ENCODE measurements around the gene YLPM1. TPM values are rescaled to one million over a fixed set of nuclear protein-coding genes. Genes with fewer than 3 reads are reported as not detected.

YLPM1 gene
- polyA plus RNA-seq, 3 donors = 88.8 to 101 (median 89.5) TPM

DNA sequence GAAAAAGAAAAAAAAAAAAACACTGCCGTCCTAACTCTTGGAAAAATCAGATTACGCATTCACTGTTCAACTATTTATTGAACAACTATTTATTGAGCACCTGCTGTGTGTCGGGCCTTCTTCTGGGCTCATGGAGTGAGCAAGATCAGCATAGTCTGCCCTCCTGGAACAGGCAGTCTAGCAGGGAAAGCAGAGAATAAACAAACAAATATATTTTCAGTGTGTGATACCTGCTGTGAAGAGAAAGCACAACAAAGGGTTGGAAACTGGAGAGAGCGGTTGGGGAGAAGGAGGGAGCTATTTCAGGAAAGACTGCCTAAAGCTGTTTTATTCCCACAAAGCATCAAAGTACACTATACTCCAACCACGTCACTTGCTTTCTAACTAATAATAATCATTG lies 102.0 kb downstream of the YLPM1 start:
- DNase-seq (ENCODE audit: low read depth in 3 of 3, low spot score in 2 of 3) = no peak

DNA sequence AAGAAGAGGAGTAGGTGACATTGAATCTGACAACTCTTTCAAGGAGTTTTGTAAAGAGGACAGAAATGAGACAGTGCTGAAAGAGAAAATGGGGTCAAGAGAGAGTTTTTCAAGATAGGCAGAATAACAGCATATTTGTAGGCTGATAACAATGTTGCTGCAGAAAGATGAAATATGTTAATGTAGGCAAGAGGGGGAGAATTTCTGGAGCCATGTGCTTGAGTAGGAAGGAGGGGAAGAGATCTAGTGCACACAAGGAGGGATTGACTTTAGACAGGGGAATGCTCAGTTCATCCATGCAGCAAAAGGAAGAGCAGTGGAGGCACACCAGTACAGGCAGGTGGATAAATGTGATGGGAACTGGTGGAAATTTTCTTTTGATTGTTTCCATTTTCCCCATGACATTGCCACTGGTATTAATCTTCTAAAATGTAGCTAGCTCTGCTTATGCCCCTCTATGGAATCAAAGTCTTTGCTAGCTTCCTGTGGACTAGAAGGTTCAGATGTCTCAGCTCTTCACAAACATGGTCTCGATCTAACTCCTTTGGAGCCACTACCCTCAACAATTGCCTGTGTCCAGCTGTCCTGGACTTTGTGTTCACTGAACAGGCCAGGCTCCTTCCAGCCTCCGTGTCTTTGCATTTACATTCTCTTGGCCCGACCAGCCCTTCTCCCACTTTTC lies 103.7 kb downstream of the YLPM1 start:
- no peak for DNase-seq (ENCODE audit: low read depth in 3 of 3, low spot score in 2 of 3)

DNA sequence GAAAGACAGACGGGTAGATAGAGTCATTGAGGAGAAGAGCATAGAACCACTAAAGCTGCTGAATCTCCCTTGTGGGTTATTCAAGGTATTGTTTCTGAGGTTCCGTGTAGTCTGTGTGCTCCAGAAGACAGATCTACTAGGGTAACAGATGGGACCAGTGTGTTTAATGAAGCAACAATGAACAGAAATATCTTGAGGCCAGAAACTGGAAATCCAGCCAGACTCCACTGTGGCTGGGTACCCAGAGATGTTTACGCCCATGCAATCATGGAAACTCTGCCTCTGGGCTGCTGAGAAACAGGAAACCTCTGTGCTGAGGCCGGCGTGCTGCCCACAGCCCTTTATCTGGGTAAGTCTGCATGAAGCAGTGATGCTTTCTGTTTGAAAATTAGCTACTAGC lies 104.6 kb downstream of the YLPM1 start:
- no peak for DNase-seq (ENCODE audit: low read depth in 3 of 3, low spot score in 2 of 3)

DNA sequence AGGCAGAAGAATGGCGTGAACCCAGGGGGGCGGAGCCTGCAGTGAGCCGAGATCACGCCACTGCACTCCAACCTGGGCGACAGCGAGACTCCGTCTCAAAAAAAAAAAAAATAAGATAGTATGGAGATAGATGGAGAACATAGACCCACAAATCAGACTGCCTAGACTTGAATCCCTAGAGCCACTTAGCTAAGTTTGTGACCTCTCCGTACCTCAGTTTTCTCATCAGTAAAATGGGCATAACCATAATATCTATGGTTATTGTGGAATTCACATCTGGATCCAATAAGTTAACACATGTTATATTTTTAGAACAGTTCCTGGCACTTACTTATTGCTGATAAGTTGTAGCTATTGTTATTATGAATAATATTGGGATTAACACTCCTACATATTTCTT lies 105.6 kb downstream of the YLPM1 start:
- DNase-seq (ENCODE audit: low read depth in 3 of 3, low spot score in 2 of 3) = no peak

DNA sequence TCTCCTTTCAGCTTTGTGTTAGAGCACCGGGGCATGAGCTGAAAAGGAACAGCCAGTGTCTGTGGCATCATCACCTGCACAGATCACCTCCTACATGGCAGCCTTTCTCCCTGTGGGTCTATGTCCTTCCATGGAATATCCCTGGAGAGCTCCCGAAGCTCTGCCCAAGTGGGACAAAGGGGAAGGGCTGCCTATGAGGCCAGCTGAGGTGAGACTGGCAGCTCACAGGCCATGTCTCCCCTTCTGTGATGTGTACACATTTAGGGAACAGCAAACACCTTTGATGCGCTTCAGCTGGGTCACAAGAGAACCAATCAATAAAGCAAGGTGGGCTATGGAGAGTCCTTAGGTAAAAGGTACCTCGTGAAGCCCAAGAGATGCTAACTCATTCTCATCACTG lies 108.7 kb downstream of the YLPM1 start:
- DNase-seq (ENCODE audit: low read depth in 3 of 3, low spot score in 2 of 3) = no peak

DNA sequence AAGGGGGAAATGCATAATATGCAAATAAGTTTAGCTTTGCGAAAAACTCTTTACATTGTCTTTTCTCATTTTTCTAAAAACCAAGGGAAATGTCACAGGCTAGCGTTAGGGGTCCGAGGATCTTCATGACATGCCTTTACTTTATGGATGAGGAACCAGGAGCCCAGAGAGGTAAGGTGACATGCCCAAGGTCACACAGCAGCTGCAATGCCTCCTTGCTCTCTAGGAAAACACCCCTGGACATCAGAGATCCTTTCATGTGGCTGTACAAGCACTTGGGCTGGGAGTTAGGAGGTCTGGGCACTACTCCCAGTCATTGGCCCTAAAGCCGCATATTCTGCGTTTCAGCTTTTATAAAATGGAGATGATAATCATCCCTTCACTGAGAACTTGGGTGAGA lies 112.1 kb downstream of the YLPM1 start:
- no peak for DNase-seq (ENCODE audit: low read depth in 3 of 3, low spot score in 2 of 3)

DNA sequence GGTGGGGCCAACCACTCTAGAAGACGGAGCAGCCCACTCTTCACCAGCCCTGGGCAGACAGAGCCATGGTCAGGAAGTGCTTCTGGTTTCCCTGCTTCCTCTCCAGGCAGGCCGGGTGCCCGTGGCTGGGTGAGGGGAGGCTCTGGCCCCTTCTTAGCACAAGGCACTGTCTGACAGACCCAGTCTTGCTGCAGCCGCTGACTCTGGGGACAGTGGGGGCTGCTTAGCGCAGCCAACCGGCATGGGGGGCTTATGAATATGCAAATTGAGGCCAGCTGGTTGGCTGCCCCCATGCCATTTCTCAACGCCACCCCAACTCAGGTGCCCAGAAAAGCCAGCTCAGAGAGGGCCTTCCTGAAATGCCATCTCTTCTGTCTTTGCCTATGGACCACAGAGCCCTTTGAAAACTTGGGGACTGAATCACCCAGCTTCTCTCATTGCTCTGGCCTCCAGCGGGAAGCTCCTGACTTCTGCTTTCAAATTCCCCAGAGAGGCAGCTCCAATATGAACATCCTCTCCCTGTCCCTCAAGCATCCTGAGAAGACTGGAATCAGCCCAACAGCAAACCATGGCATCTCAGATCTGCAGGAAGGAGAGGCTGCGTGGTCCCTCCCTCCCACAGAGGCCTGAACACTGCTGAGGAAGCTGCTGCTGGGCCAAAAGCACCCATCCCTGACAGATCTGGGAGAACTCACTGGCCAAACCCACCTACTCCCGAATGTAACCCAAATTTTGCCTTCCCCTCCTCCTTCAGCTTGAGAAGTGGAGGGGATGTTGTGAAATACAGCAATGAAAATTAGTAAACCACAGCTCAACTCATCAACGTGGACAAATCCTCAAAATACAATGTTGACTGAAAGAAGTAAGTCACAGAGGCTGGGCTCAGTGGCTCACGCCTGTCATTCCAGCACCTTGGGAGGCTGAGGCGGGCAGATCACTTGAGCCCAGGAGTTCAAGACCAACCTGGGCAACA lies 113.1 kb downstream of the YLPM1 start, which contains the start of gene PROX2:
Gene PROX2 (minus strand): TSS at position 205 of the 973 bp plus-strand sequence. CDS start 12,311 bp downstream, outside the sequence.
- no peak for DNase-seq (ENCODE audit: low read depth in 3 of 3, low spot score in 2 of 3)

DNA sequence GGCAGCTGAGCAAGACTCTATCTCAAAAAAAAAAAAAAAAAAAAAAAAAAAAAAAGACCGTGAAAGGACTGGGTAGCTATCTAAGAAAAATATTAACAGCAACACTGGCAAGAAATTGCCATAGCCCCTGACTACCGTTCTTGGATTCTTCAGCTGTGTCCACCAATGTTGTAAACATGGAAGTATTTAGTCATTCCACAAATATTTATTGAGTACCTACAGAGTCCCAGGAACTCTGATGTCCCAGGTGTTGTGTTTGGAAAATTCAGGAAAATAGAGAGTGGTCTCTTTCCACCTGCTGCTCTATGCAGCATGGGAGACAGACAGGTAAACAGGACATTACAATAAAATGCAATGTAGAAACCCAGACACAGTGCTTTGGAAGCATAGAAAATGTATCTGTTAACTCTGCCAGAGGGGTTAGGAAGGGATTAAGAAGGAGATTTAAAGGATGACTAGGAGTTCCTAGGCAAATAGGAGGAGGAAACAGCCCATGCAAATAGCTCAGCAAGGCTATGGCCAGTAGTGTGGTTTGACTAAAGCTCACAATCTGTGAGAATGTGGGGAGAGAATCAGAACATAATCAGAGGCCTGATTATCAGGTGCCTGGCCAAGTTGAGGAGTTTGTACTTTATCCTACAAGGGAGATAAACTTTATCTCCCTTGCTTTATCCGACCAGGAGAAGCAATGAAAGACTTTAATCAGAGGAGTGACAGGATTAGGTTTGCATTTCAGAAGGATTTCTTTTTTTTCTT lies 116.5 kb downstream of the YLPM1 start:
- DNase-seq (ENCODE audit: low read depth in 3 of 3, low spot score in 2 of 3) = no peak

DNA sequence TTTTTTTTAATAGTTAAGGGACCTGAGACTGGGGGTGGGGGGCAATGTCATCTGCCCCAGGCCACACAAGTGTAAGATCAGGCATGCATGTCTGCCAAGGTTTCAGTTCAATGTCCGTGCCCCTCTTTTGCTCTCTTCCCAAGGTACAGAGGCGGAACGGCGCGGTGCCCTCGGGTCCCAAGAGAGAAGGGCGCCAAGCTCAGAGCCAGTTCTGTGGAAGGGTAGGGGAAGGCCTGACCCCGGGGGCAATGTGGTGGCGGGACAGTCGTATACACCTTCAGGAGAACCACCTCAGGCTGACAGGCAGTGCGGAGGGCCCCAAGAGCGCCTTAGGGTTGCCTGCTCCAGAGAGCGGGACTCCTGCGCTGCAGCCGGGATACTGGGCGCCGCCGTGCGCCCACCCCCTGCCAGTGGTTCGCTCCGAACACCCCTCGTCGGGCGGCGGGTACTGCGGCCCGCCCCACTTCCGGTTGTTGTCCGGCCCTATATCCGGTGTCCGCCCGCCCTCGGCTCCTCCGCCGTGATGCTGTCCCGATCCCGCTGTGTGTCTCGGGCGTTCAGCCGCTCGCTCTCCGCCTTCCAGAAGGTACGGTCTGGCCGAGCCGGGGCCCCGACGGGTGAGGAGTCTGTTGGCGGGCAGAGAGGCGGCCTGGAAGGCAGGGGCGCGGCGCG lies 118.5 kb downstream of the YLPM1 start, which contains the start of gene DLST:
Gene DLST (plus strand): TSS at position 486 of the 672 bp plus-strand sequence. CDS start 38 bp downstream, at position 524.
- DNase-seq (ENCODE audit: low read depth in 3 of 3, low spot score in 2 of 3) = peak in 2 of 3 donors; percentile 74 to 75

DNA sequence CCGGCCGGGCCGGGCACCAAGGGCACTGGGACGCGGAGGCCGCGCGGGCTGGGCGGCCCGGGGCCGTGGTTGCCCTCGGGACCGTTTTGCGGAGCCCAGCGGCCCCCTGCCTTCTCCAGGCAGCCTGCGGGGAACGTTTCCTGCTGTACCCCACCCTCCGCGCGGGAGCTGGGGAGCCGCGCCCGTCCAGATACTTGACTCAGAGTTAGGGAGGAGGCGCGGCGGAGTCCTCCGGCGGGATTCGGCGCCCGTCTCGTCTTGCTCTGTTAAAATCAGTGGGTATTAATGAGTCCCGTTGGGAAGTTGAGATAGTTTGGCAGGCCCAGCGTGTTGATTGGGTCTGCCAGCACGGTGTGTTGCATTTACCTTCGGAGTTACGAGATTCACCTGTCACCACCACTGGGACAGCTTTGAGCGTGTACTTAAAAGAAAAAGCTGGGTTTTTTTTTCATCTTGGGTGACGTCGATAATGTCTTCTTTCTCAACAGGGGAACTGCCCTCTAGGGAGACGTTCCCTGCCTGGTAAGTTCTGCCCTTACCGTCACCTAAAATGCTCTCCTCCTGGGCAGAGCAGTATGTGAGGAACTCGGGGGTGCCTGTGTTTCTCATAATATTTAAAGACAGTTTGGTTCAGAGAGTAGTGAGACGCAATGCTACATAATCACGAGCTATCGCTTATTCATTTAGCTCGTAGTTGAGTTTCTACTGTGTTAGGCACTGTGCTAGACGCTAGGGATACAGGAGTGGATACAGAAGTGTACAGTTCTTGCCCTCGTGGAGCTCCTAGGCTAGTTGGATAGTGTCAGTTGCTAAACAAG lies 119.2 kb downstream of the YLPM1 start:
- DNase-seq (ENCODE audit: low read depth in 3 of 3, low spot score in 2 of 3) = peak in 1 of 3 donors; percentile 24

Other genes starting within 250 kb of the YLPM1 start
- 1 to 10 TPM; 2.0 to 2.7 (median 2.4) TPM for gene LTBP2, start 151.1 kb upstream of the YLPM1 start, polyA plus RNA-seq (ENCODE audit: insufficient read length in 3 of 3)
- 10 to 100 TPM; 33.7 to 40.4 (median 38.5) TPM for gene AREL1, start 50.2 kb upstream of the YLPM1 start, polyA plus RNA-seq (ENCODE audit: insufficient read length in 3 of 3)
- 10 to 100 TPM; 69.0 to 71.8 (median 70.4) TPM for gene FCF1, start 50.2 kb upstream of the YLPM1 start, polyA plus RNA-seq (ENCODE audit: insufficient read length in 3 of 3)
- gene PROX2, start 112.8 kb downstream of the YLPM1 start, polyA plus RNA-seq (ENCODE audit: insufficient read length in 3 of 3) = under 1 TPM; 0.39 to 0.86 (median 0.74) TPM
- 100 to 1,000 TPM; 124 to 131 (median 126) TPM for gene DLST, start 118.6 kb downstream of the YLPM1 start, polyA plus RNA-seq (ENCODE audit: insufficient read length in 3 of 3)
- gene RPS6KL1, start 159.9 kb downstream of the YLPM1 start, polyA plus RNA-seq (ENCODE audit: insufficient read length in 3 of 3) = 1 to 10 TPM in 2 of 3 donors, under 1 TPM in 1; 0.74 to 1.6 (median 1.1) TPM
- gene PGF, start 192.3 kb downstream of the YLPM1 start, polyA plus RNA-seq (ENCODE audit: insufficient read length in 3 of 3) = 1 to 10 TPM; 6.9 to 8.2 (median 7.0) TPM
- gene EIF2B2, start 239.6 kb downstream of the YLPM1 start, polyA plus RNA-seq (ENCODE audit: insufficient read length in 3 of 3) = 10 to 100 TPM; 69.8 to 74.4 (median 73.9) TPM